ENCODE measurements around the gene SRP72. TPM values are rescaled to one million over a fixed set of nuclear protein-coding genes. Genes with fewer than 3 reads are reported as not detected.

Gene SRP72
- total RNA-seq, 1 experiment from 2014 or later: 146 TPM

DNA sequence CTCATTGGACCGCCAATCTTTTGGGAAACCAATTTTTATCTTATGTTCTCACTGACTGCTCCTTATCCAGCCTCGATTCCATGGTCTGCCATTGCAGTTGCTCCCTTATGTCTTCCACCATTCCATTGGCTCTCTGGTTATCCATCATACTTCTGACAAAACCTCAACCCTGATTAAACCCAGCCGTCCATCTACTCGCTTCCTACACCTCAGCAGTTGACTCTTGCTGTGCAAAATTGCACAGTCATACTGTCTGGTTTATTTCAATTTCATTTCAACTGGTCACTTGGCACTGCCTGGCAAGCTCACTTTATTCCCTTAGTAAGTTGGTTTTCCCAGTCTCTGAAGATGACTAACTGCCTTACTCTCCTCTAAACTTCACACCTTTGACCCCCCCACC lies 64.4 kb downstream of the SRP72 start:
- CTCF ChIA-PET: interaction anchor here (1.1 kb wide), 1 partner anchor 13 kb away, joined by 3 read pairs; no protein-coding TSS in a partner anchor
- Histone ChIP-seq H3K9me3 (ENCODE audit: control insufficient read depth in 1 of 2, insufficient read depth in 1 of 2, low read depth in 1 of 2, low read length in 2 of 2) (no peaks in the 10 kb centered on the region), H3K4me2 (ENCODE audit: low read length) (no peak overlapping the region), H3K9me2 (ENCODE audit: insufficient read depth) (no peaks in the 10 kb centered on the region), H3K27me3 (ENCODE audit: insufficient read depth, low read length) (no peaks in the 10 kb centered on the region), H3K4me1 (ENCODE audit: control insufficient read depth in 1 of 2, insufficient read depth in 2 of 2, low read length in 2 of 2) (peaks cover 0 to 11% of the 10 kb centered on the region in 2 experiments; a peak in 3 of 4 replicates), H3K79me2 (ENCODE audit: insufficient read depth, low read length) (no peaks in the 10 kb centered on the region), H3K27ac (ENCODE audit: low read depth, low read length) (no peak overlapping the region), H3K9ac (ENCODE audit: low read length) (no peak overlapping the region), H2AFZ (ENCODE audit: low read depth, low read length, poor library complexity, severe bottlenecking) (no peak overlapping the region), H4K20me1 (ENCODE audit: insufficient read depth) (no peaks in the 10 kb centered on the region), H3K36me3 (ENCODE audit: control insufficient read depth in 1 of 2, insufficient read depth in 2 of 2, low read length in 2 of 2) (no peaks in the 10 kb centered on the region), H3K4me3 (replicated peaks in 1 of 2; ENCODE audit: low read depth in 1 of 2, low read length in 2 of 2) (no peak overlapping the region)
- intact Hi-C loops (cut with micrococcal nuclease): no loop called here
- no TSS peak for BruUV-seq (replicated peaks)
- RAD21 ChIA-PET (ENCODE audit: low non-redundant PET in 1 of 2, low total read pairs in 2 of 2, uncharacterized antibody in 2 of 2, unreplicated experiment in 2 of 2): no interaction called here
- DNase-seq (ENCODE audit: low read depth, low spot score) (no peak), ATAC-seq (no peak)
- POLR2A ChIA-PET: interaction anchor here (1.0 kb wide), 1 partner anchor 12 kb away, joined by 3 read pairs; no protein-coding TSS in a partner anchor
- TF ChIP-seq TCF7L2 (IDR thresholded peaks at IDR 0.05; ENCODE audit: borderline replicate concordance, extremely low read depth, insufficient read depth, insufficient read length) (no peak), JUND (IDR thresholded peaks at IDR 0.05) (no peak), EZH2 (IDR thresholded peaks at IDR 0.05) (no peak), SP1 (IDR thresholded peaks at IDR 0.05; ENCODE audit: low read depth) (no peak), EGR1 (IDR thresholded peaks at IDR 0.05; ENCODE audit: low read depth) (no peak), POLR2AphosphoS5 (IDR thresholded peaks at IDR 0.05; ENCODE audit: low read depth, low read length) (no peak), EZH2phosphoT487 (IDR thresholded peaks at IDR 0.05; ENCODE audit: borderline replicate concordance) (no peak)

GRCh38 chr4:56532239-56532638 lies 64.8 kb downstream of the SRP72 start:
- intact Hi-C loops (cut with micrococcal nuclease): no loop called here
- ChIA-PET CTCF (interaction anchor here (1.1 to 1.2 kb wide), 2 partner anchors 12 to 13 kb away, joined by 3 read pairs; no protein-coding TSS in a partner anchor), POLR2A (interaction anchor here (1.0 kb wide), 1 partner anchor 12 kb away, joined by 3 read pairs; no protein-coding TSS in a partner anchor), RAD21 (ENCODE audit: low non-redundant PET in 1 of 2, low total read pairs in 2 of 2, uncharacterized antibody in 2 of 2, unreplicated experiment in 2 of 2) (no interaction called here)
- H2AFZ ChIP-seq (ENCODE audit: low read depth, low read length, poor library complexity, severe bottlenecking): no peak overlapping the region
- H4K20me1 ChIP-seq (ENCODE audit: insufficient read depth): no peaks in the 10 kb centered on the region
- BruUV-seq (replicated peaks): no TSS peak
- no peak overlapping the region for H3K4me2 ChIP-seq (ENCODE audit: low read length)
- no peak for TF ChIP-seq JUND (IDR thresholded peaks at IDR 0.05)
- no peak for TF ChIP-seq POLR2A (IDR thresholded peaks at IDR 0.05; ENCODE audit: borderline replicate concordance, extremely low read depth, insufficient read depth, insufficient read length)
- TF ChIP-seq, protein P1, sequence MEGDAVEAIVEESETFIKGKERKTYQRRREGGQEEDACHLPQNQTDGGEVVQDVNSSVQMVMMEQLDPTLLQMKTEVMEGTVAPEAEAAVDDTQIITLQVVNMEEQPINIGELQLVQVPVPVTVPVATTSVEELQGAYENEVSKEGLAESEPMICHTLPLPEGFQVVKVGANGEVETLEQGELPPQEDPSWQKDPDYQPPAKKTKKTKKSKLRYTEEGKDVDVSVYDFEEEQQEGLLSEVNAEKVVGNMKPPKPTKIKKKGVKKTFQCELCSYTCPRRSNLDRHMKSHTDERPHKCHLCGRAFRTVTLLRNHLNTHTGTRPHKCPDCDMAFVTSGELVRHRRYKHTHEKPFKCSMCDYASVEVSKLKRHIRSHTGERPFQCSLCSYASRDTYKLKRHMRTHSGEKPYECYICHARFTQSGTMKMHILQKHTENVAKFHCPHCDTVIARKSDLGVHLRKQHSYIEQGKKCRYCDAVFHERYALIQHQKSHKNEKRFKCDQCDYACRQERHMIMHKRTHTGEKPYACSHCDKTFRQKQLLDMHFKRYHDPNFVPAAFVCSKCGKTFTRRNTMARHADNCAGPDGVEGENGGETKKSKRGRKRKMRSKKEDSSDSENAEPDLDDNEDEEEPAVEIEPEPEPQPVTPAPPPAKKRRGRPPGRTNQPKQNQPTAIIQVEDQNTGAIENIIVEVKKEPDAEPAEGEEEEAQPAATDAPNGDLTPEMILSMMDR (IDR thresholded peaks at IDR 0.05 in 2 of 3, conservative IDR thresholded peaks at IDR 0.05 in 1 of 3; ENCODE audit: borderline replicate concordance in 1 of 3, insufficient read depth in 1 of 3, low read depth in 2 of 3, low read length in 2 of 3): no peak
- no peak for TF ChIP-seq ELF1 (IDR thresholded peaks at IDR 0.05; ENCODE audit: borderline replicate concordance, low read depth)
- no peak for TF ChIP-seq EZH2 (IDR thresholded peaks at IDR 0.05)
- TF ChIP-seq, protein P2, sequence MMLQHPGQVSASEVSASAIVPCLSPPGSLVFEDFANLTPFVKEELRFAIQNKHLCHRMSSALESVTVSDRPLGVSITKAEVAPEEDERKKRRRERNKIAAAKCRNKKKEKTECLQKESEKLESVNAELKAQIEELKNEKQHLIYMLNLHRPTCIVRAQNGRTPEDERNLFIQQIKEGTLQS (IDR thresholded peaks at IDR 0.05): no peak
- no peak for TF ChIP-seq EGR1 (IDR thresholded peaks at IDR 0.05; ENCODE audit: low read depth)
- TF ChIP-seq FOSL1 (IDR thresholded peaks at IDR 0.05; ENCODE audit: low read depth): no peak
- ATAC-seq (no peak), DNase-seq (ENCODE audit: low read depth, low spot score) (no peak)
- H3K27me3 ChIP-seq (ENCODE audit: insufficient read depth, low read length): no peaks in the 10 kb centered on the region
- H3K9me2 ChIP-seq (ENCODE audit: insufficient read depth): no peaks in the 10 kb centered on the region
- H3K4me1 ChIP-seq (ENCODE audit: control insufficient read depth in 1 of 2, insufficient read depth in 2 of 2, low read length in 2 of 2): peaks cover 0 to 11% of the 10 kb centered on the region in 2 experiments; a peak in 3 of 4 replicates
- no peaks in the 10 kb centered on the region for H3K36me3 ChIP-seq (ENCODE audit: control insufficient read depth in 1 of 2, insufficient read depth in 2 of 2, low read length in 2 of 2)
- no peak overlapping the region for H3K4me3 ChIP-seq (replicated peaks in 1 of 2; ENCODE audit: low read depth in 1 of 2, low read length in 2 of 2)
- no peaks in the 10 kb centered on the region for H3K79me2 ChIP-seq (ENCODE audit: insufficient read depth, low read length)
- no peak overlapping the region for H3K27ac ChIP-seq (ENCODE audit: low read depth, low read length)
- H3K9me3 ChIP-seq (ENCODE audit: control insufficient read depth in 1 of 2, insufficient read depth in 1 of 2, low read depth in 1 of 2, low read length in 2 of 2): no peaks in the 10 kb centered on the region
- no peak overlapping the region for H3K9ac ChIP-seq (ENCODE audit: low read length)
